T-cell (primary cell): ENCODE results near the gene JAML. TPM values are rescaled to one million over a fixed set of nuclear protein-coding genes. Genes with fewer than 3 reads are reported as not detected.
A peak's percentile ranks its signal among the peaks of the same experiment; 100 is the strongest.

Source experiments
- ATAC-seq, 4 experiments: fragments of 200-7000 bp in 3 of 4; fragments of 150-1000 bp in 1 of 4; cut with Tn5 transposase; replicated peaks in 1 of 4; 1 replicate in 3 of 4; 2 replicates in 1 of 4; pipeline ENCODE4 v1.10.0; 2021; ENCODE audit warnings: moderate library complexity in 3 of 4, mild to moderate bottlenecking in 2 of 4, moderate number of reproducible peaks in 1 of 4
- CTCF ChIA-PET, 2 donors: fragments of 300-600 bp; sonication (Branson Sonifier 250); formaldehyde crosslinking; loops; one replicate each; lab custom pipeline; 2022; ENCODE audit warnings: antibody characterized with exemption in 2 of 2; lab: Charles Lee
- POLR2A ChIA-PET, 2 donors: fragments of 300-600 bp; sonication (Branson Sonifier 250); formaldehyde crosslinking; loops; one replicate each; lab custom pipeline; 2022; ENCODE audit warnings: antibody characterized with exemption in 2 of 2; lab: Charles Lee
- DNase-seq, 35 experiments: peaks; one replicate each; pipeline versions ENCODE4 v3.0.0 to v3.0.0-alpha.2; 2013 to 2023
- H3K27ac ChIP-seq: one replicate; pipeline ENCODE4 v1.5.1; 2013; ENCODE audit warnings: low read length
- H3K27me3 ChIP-seq, 2 experiments: replicated peaks in 1 of 2; 1 replicate in 1 of 2; 2 replicates in 1 of 2; pipeline versions ENCODE4 v1.6.1 to v1.7.0; 2013; ENCODE audit warnings: low read length in 1 of 2, mixed read lengths in 1 of 2; ENCODE audit not compliant: control insufficient read depth in 2 of 2, insufficient read depth in 2 of 2; ENCODE audit errors: extremely low read depth in 1 of 2
- H3K36me3 ChIP-seq, 2 donors: 1 replicate in 1 of 2; 2 replicates in 1 of 2; pipeline versions ENCODE4 v1.6.1 to v1.7.0; 2013; ENCODE audit warnings: low read length in 1 of 2; ENCODE audit not compliant: control insufficient read depth in 2 of 2, insufficient read depth in 1 of 2; ENCODE audit errors: extremely low read depth in 1 of 2
- H3K4me1 ChIP-seq, 2 experiments: 1 replicate in 1 of 2; 2 replicates in 1 of 2; pipeline versions ENCODE4 v1.6.1 to v1.7.0; 2013; ENCODE audit warnings: low read length in 2 of 2, mixed read lengths in 1 of 2; ENCODE audit not compliant: insufficient read depth in 2 of 2, control insufficient read depth in 1 of 2; ENCODE audit errors: extremely low read depth in 1 of 2
- H3K4me3 ChIP-seq, 2 donors: 1 replicate in 1 of 2; 2 replicates in 1 of 2; pipeline versions ENCODE4 v1.5.1 to v1.7.0; 2013; ENCODE audit warnings: mild to moderate bottlenecking in 2 of 2, low read length in 1 of 2, moderate library complexity in 1 of 2; ENCODE audit not compliant: control insufficient read depth in 1 of 2; ENCODE audit errors: extremely low read depth in 1 of 2
- H3K9me3 ChIP-seq: 2 replicates; pipeline ENCODE4 v1.7.0; 2013
- H3K27ac Mint-ChIP-seq, 2 donors: one replicate each; pipeline ENCODE4 v1.8.0; 2020 to 2021; ENCODE audit warnings: mild to moderate bottlenecking in 2 of 2, mixed read lengths in 2 of 2
- H3K27me3 Mint-ChIP-seq, 2 donors: one replicate each; pipeline ENCODE4 v1.8.0; 2021 to 2022; ENCODE audit warnings: mixed read lengths in 2 of 2
- H3K36me3 Mint-ChIP-seq: one replicate; pipeline ENCODE4 v1.8.0; 2021; ENCODE audit warnings: mixed read lengths
- H3K4me1 Mint-ChIP-seq, 3 donors: one replicate each; pipeline ENCODE4 v1.8.0; 2020 to 2022; ENCODE audit warnings: mixed read lengths in 3 of 3, mild to moderate bottlenecking in 1 of 3
- H3K4me3 Mint-ChIP-seq, 3 donors: one replicate each; pipeline ENCODE4 v1.8.0; 2020 to 2022; ENCODE audit warnings: mild to moderate bottlenecking in 3 of 3, mixed read lengths in 3 of 3, moderate library complexity in 3 of 3
- H3K9me3 Mint-ChIP-seq, 3 donors: one replicate each; pipeline ENCODE4 v1.8.0; 2020 to 2022; ENCODE audit warnings: mixed read lengths in 3 of 3
- WGBS: methylation state at CpG from one replicate; pipeline ENCODE4 v1.1.5; 2013; ENCODE audit warnings: missing lambda C conversion rate; ENCODE audit not compliant: insufficient coverage; 5-methylcytosine and 5-hydroxymethylcytosine counted together
- total RNA-seq, 35 experiments: library from RNA in 6 of 35; stranded (reverse) in 6 of 35; fragments of 120-200 nt in 1 of 35; gene quantifications; one replicate each; pipeline versions ENCODE4 v1.2.1 to v1.2.4 and lab custom pipeline; 2013 to 2026

Gene JAML
- total RNA-seq, 5 donors from 2014 or later (not counting 1 experiment from before 2014, with no cell fraction given), result 60.8 to 165 (median 95.8) TPM

DNA sequence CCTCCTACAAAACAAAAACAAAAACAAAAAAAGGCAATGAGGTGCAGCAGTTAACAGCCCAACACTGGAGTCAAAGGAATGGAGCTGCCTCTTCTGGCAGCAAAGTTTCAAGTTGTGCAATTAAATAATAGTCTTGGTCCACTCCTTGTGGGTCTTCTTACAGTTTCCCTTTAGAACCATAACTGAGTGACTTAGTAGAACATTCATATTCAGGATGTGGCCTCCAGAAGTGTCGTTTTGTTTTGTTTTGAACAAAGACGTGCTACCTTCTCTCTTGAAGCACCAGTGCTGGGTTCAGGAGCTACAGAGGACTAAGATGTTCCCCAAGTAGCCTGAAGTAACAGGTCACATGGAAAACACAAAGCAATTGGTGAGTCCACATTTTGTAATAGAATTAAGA, 2.0 kb upstream of the JAML start:
- H3K27ac ChIP-seq, result peak overlapping the region; percentile 84
- Mint-ChIP-seq H3K4me1 (peaks cover 19 to 40% (median 34%) of the 10 kb centered on the region in 3 donors), H3K9me3 (no peaks in the 10 kb centered on the region), H3K27me3 (no peaks in the 10 kb centered on the region), H3K36me3 (peaks cover 23% of the 10 kb centered on the region), H3K4me3 (peak overlapping the region in 2 of 3 donors; percentile 25 to 53), H3K27ac (no peak overlapping the region)
- no peaks in the 10 kb centered on the region for H3K9me3 ChIP-seq
- POLR2A ChIA-PET, result interaction anchor here (0.6 to 1.0 kb wide), 9 partner anchors 24 to 1013 kb away, joined by 3 to 8 read pairs (median 5); partner anchors contain the start of genes KMT2A (in 1 of the 2) and MPZL3 (in 1 of the 2)
- WGBS, result 0% methylated on average over 1 of the region's 2 CpGs
- peaks cover 0 to 8% of the 10 kb centered on the region in 2 donors for H3K36me3 ChIP-seq
- peaks cover 70 to 71% of the 10 kb centered on the region in 2 experiments for H3K4me1 ChIP-seq
- no peak overlapping the region for H3K4me3 ChIP-seq
- DNase-seq, result no peak
- no peaks in the 10 kb centered on the region for H3K27me3 ChIP-seq
- CTCF ChIA-PET, result interaction anchor here (0.6 to 0.8 kb wide), 4 partner anchors 25 to 412 kb away, joined by 3 to 8 read pairs (median 4); partner anchors contain the start of gene MPZL3 (in 1 of the 2)
- ATAC-seq, result peak in 1 of 4 experiments; percentile 8

DNA sequence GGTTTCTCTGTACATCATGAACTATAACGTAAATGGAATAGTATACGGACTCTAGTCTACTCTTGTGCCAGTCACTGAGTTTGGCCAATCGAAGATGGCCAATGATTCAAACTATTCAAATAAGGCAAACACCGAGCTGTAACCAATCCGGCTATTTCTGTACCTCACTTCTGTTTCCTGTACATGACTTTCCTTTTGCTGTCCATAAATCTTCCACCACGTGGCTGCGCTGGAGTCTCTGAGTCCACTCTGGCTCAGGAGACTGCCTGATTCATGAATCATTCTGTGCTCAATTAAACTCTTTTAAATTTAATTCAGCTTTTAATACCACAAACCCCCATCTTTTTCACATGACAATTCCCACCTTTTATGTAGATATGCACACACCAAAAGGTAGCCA, 1.5 kb upstream of the JAML start:
- Mint-ChIP-seq H3K4me3 (peak overlapping the region in 2 of 3 donors; percentile 14 to 53), H3K36me3 (peaks cover 23% of the 10 kb centered on the region), H3K9me3 (no peaks in the 10 kb centered on the region), H3K4me1 (peaks cover 24 to 44% (median 39%) of the 10 kb centered on the region in 3 donors), H3K27me3 (no peaks in the 10 kb centered on the region), H3K27ac (no peak overlapping the region)
- Histone ChIP-seq H3K4me3 (no peak overlapping the region), H3K27me3 (no peaks in the 10 kb centered on the region), H3K9me3 (no peaks in the 10 kb centered on the region), H3K27ac (peak overlapping the region; percentile 84), H3K36me3 (peaks cover 0 to 4% of the 10 kb centered on the region in 2 donors), H3K4me1 (peaks cover 73 to 75% of the 10 kb centered on the region in 2 experiments)
- DNase-seq (no peak), ATAC-seq (no peak)
- CTCF ChIA-PET, result interaction anchor here in 1 of 2 donors (0.8 kb wide), 1 partner anchor 25 kb away, joined by 4 read pairs; the partner anchor contains the start of gene MPZL3
- WGBS, result 55% methylated on average over 7 of the region's 7 CpGs
- POLR2A ChIA-PET, result interaction anchor here (0.5 to 1.1 kb wide), 4 partner anchors 13 to 60 kb away, joined by 3 to 6 read pairs (median 4); no protein-coding TSS in a partner anchor

- no peaks in the 10 kb centered on the region for H3K9me3 ChIP-seq
- Mint-ChIP-seq H3K9me3 (no peaks in the 10 kb centered on the region), H3K27me3 (no peaks in the 10 kb centered on the region), H3K4me3 (peak overlapping the region; percentile 83 to 91 (median 90)), H3K36me3 (peaks cover 25% of the 10 kb centered on the region), H3K27ac (peak overlapping the region in 1 of 2 donors; percentile 94), H3K4me1 (peaks cover 47 to 67% (median 62%) of the 10 kb centered on the region in 3 donors)
- CTCF ChIA-PET, result interaction anchor here (0.6 to 1.5 kb wide), 14 partner anchors 8 to 250 kb away, joined by 3 to 20 read pairs (median 4); partner anchors contain the start of gene MPZL3 (in 1 of the 2)
- H3K27me3 ChIP-seq, result no peaks in the 10 kb centered on the region
- H3K36me3 ChIP-seq, result peaks cover 0 to 4% of the 10 kb centered on the region in 2 donors
- H3K4me3 ChIP-seq, result peak overlapping the region; percentile 63 to 87
- peak in 6 of 35 experiments; percentile 18 to 48 (median 30) for DNase-seq
- POLR2A ChIA-PET, result interaction anchor here (0.8 to 1.4 kb wide), 10 partner anchors 10 to 136 kb away, joined by 3 to 10 read pairs (median 4); partner anchors contain the start of genes MPZL3 (in 2 of the 2) and UBE4A (in 1 of the 2)
- H3K4me1 ChIP-seq, result peaks cover 67 to 77% of the 10 kb centered on the region in 2 experiments
- ATAC-seq, result peak in 2 of 4 experiments; percentile 14 to 20
- peak overlapping the region; percentile 84 for H3K27ac ChIP-seq
- WGBS, result no CpG with 5 or more reads among the region's 6 CpGs
These were observed 819 bp downstream of the JAML start for GRCh38 chr11:118223992-118224391.

GRCh38 chr11:118223570-118223969, 1.2 kb downstream of the JAML start:
- Mint-ChIP-seq H3K9me3 (no peaks in the 10 kb centered on the region), H3K27me3 (no peaks in the 10 kb centered on the region), H3K27ac (peak overlapping the region in 1 of 2 donors; percentile 94), H3K4me3 (peak overlapping the region; percentile 83 to 91 (median 90)), H3K4me1 (peaks cover 51 to 71% (median 66%) of the 10 kb centered on the region in 3 donors), H3K36me3 (peaks cover 28% of the 10 kb centered on the region)
- H3K36me3 ChIP-seq, result peaks cover 0 to 4% of the 10 kb centered on the region in 2 donors
- H3K9me3 ChIP-seq, result no peaks in the 10 kb centered on the region
- ATAC-seq (peak in 1 of 4 experiments; percentile 17), DNase-seq (peak in 1 of 35 experiments; percentile 34)
- H3K27ac ChIP-seq, result peak overlapping the region; percentile 84
- H3K4me1 ChIP-seq, result peaks cover 66 to 73% of the 10 kb centered on the region in 2 experiments
- WGBS, result no CpG with 5 or more reads among the region's 2 CpGs
- no peaks in the 10 kb centered on the region for H3K27me3 ChIP-seq
- POLR2A ChIA-PET, result interaction anchor here in 1 of 2 donors (1.3 kb wide), 1 partner anchor 29 kb away, joined by 10 read pairs; the partner anchor contains the start of gene MPZL3
- CTCF ChIA-PET, result interaction anchor here in 1 of 2 donors (1.2 to 1.5 kb wide), 3 partner anchors 18 to 28 kb away, joined by 3 to 20 read pairs (median 5); partner anchors contain the start of gene MPZL3
- peak overlapping the region; percentile 63 to 87 for H3K4me3 ChIP-seq

DNA sequence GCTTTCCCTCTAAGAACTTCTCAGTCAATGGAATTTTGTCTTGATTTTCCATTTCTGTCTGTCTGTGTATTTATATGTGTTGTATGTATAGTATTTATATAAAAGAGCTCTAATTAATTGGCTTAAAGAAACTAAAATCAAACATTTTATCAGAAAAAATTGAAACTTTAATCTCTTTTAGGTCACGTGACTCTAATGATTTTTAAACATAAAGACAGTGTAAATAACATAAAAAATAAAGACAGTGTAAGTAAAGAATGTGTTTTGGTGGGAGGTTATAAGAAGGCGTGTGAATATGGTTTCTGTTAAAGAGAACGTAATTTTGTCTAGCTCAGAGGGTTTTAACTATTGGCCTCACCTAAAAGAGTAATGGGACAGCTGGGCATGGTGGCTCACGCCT, 2.4 kb downstream of the JAML start:
- Histone ChIP-seq H3K36me3 (peaks cover 0 to 4% of the 10 kb centered on the region in 2 donors), H3K4me1 (peaks cover 60 to 77% of the 10 kb centered on the region in 2 experiments), H3K4me3 (peak overlapping the region in 1 of 2 donors; percentile 17), H3K27ac (peak overlapping the region; percentile 84), H3K9me3 (no peaks in the 10 kb centered on the region), H3K27me3 (no peaks in the 10 kb centered on the region)
- no peak for ATAC-seq
- Mint-ChIP-seq H3K27me3 (no peaks in the 10 kb centered on the region), H3K4me3 (peak overlapping the region; percentile 75 to 91 (median 90)), H3K27ac (peak overlapping the region; percentile 91 to 93), H3K9me3 (no peaks in the 10 kb centered on the region), H3K36me3 (peaks cover 22% of the 10 kb centered on the region), H3K4me1 (peaks cover 63 to 83% (median 77%) of the 10 kb centered on the region in 3 donors)
- no peak for DNase-seq
- WGBS, result no CpG with 5 or more reads among the region's 4 CpGs
- ChIA-PET CTCF (interaction anchor here (0.5 to 1.7 kb wide), 3 partner anchors 24 to 29 kb away, joined by 4 to 5 read pairs (median 4); partner anchors contain the start of gene MPZL3 (in 1 of the 2)), POLR2A (no interaction called here)

DNA sequence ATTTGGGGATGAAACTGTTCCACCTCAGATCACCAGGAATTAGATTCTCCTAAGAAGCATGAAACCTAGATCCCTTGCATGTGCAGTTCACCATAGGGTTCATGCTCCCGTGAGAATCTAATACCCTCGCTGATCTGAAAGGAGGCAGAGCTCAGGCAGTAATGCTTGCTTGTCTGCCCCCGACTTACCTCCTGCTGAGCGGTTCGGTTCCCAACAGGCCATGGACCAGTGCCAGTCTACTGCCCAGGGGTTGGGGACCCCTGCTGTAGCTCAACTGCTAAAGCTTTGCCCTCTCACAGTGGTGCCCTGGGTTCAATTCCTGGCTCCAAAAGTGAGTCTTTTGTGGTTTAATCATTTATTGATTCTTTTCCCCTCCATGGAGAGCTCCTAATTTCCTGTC, 3.4 kb downstream of the JAML start:
- Mint-ChIP-seq H3K9me3 (no peaks in the 10 kb centered on the region), H3K27me3 (no peaks in the 10 kb centered on the region), H3K4me1 (peaks cover 73 to 93% (median 88%) of the 10 kb centered on the region in 3 donors), H3K27ac (peak overlapping the region; percentile 74 to 91), H3K4me3 (peak overlapping the region; percentile 62 to 91 (median 90)), H3K36me3 (peaks cover 15% of the 10 kb centered on the region)
- Histone ChIP-seq H3K36me3 (peaks cover 0 to 4% of the 10 kb centered on the region in 2 donors), H3K9me3 (no peaks in the 10 kb centered on the region), H3K4me3 (peak overlapping the region in 1 of 2 donors; percentile 15), H3K27me3 (no peaks in the 10 kb centered on the region), H3K27ac (peak overlapping the region; percentile 84), H3K4me1 (peaks cover 60 to 74% of the 10 kb centered on the region in 2 experiments)
- DNase-seq (no peak), ATAC-seq (no peak)
- ChIA-PET POLR2A (no interaction called here), CTCF (interaction anchor here (0.5 to 1.7 kb wide), 5 partner anchors 10 to 130 kb away, joined by 3 to 5 read pairs (median 4); partner anchors contain the start of gene MPZL3 (in 1 of the 2))
- 90% methylated on average over 5 of the region's 5 CpGs for WGBS
